GM21529 (cell line): ENCODE measurements around the gene FRMD3.

Experiments used
- ATAC-seq: cut with Tn5 transposase; IDR thresholded peaks from one replicate; pipeline ENCODE4 v1.9.1; 2021; ENCODE audit not compliant: unreplicated experiment

Gene FRMD3

GRCh38 chr9:83434254-83434653, 103.9 kb downstream of the FRMD3 start:
- ATAC-seq = no peak

GRCh38 chr9:83433846-83434245, 104.4 kb downstream of the FRMD3 start:
- ATAC-seq = no peak

- no peak for ATAC-seq
Measured at GRCh38 chr9:83432877-83433550, 105.2 kb downstream of the FRMD3 start.

GRCh38 chr9:83432104-83432627, 106.0 kb downstream of the FRMD3 start:
- ATAC-seq = no peak

- ATAC-seq = no peak
Measured at GRCh38 chr9:83431101-83432060, 106.8 kb downstream of the FRMD3 start.

GRCh38 chr9:83430681-83431080, 107.5 kb downstream of the FRMD3 start:
- no peak for ATAC-seq

- ATAC-seq = no peak
Measured at GRCh38 chr9:83429229-83429628, 109.0 kb downstream of the FRMD3 start.

- ATAC-seq = no peak
Measured at GRCh38 chr9:83425240-83425639, 113.0 kb downstream of the FRMD3 start.

- ATAC-seq = no peak
Measured at GRCh38 chr9:83424831-83425230, 113.4 kb downstream of the FRMD3 start.

- no peak for ATAC-seq
Measured at GRCh38 chr9:83423815-83424707, 114.1 kb downstream of the FRMD3 start.

- ATAC-seq = no peak
Measured at GRCh38 chr9:83422527-83422926, 115.7 kb downstream of the FRMD3 start.

GRCh38 chr9:83420486-83420885, 117.7 kb downstream of the FRMD3 start:
- no peak for ATAC-seq

- ATAC-seq = no peak
Measured at GRCh38 chr9:83419961-83420360, 118.2 kb downstream of the FRMD3 start.

GRCh38 chr9:83418283-83418682, 119.9 kb downstream of the FRMD3 start:
- ATAC-seq = no peak

GRCh38 chr9:83413367-83413766, 124.8 kb downstream of the FRMD3 start:
- no peak for ATAC-seq

- no peak for ATAC-seq
Measured at GRCh38 chr9:83410701-83411100, 127.5 kb downstream of the FRMD3 start.

- ATAC-seq = no peak
Measured at GRCh38 chr9:83406921-83407320, 131.3 kb downstream of the FRMD3 start.

- ATAC-seq = no peak
Measured at GRCh38 chr9:83405759-83406158, 132.4 kb downstream of the FRMD3 start.

GRCh38 chr9:83403527-83404238, 134.5 kb downstream of the FRMD3 start:
- no peak for ATAC-seq

GRCh38 chr9:83401328-83401900, 136.8 kb downstream of the FRMD3 start:
- no peak for ATAC-seq
